GM19238 (cell line): ENCODE results near the gene SORCS2.

ENCODE experiments used
- DNase-seq: peaks from one replicate; pipeline ENCODE4 v3.0.0; 2011; ENCODE audit warnings: low spot score; ENCODE audit not compliant: insufficient read length

The SORCS2 gene

DNA sequence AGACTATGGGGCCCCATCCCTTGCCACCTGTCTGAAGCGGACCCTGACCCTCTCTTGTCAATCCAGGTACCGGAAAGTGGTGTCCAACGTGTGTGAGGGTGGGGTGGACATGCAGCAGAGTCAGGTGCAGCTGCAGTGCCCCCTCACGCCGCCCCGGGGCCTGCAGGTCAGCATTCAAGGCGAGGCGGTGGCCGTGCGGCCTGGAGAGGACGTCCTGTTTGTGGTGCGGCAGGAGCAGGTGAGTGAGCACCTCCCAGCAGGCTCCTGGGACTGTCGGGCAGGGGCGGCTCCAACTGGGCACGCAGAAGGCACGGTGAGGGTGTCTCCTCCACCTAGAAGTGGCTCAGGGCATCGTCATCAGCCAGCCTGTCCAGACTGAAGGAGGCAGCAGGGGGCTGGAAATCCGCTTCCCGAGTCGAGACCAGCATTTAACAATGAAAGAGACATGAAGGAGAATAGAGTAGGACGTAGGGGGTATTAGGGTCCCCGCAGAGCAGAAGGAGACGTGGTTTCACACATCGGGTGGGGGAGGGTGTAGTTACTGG is 525.7 kb downstream of the SORCS2 start:
- DNase-seq = no peak

DNA sequence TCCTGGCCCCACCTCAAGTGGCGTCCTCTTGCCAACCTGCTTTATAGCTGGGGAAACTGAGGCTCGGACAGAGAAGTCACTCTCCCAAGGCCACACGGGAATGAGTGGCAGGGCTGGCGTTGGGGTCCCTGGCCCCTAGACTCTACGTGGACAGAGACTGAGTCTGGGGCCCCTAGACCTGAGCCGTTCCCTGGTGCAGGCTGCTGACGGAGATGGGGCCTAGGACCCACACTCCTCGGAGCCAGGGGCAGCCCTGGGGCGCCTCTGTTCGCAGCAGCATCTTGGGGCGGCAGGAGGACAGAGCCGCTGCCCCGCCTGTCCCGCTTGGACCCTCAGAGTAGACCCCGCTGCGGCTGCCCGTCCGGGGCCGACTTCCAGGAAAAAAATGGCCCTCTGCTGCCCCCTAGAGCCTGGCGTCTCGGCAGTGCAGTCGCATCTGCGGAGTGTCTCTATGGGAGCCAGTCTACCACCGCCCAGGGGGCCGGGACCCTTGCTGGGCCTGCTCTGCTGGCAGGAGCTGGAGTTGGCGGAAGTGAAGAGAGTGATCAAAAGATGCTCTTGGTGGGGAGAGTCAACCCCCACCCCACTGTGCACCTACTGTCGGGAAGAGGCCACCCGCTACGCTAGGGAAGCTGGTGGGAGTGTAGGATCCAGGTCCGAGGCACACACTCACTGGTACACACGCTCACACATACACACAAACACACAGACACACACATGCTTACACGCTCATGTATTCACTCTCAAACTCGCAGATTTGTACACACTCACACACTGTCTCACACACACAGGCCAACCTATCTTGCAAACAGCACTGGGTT is 527.2 kb downstream of the SORCS2 start:
- peak; percentile 75 for DNase-seq

DNA sequence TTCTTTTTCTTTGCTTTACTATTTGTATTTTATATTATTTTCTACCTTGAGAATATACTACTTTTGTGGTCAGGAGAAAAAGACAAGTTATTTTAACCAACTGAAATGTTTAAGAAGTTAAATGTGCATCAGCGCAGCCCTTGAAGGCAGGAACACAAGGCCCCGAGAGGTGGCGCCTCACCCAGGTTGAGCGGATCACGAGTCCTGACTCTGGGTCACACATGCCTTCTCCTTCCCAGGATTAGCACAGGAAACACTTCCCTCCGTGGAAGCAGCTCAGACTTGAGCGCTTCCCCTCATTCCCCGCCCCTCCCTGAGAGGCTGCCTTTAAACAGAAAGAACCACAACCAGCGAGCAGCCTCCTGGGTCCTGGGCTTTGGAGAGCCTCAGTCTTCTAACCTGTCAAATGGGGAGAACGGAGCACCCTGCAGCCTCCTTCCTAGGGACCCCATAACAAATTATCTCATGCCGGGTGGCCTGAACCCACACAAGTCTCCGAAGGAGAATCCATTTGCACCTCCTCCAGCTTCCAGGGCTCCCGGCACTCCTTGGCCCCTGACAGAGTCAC is 529.7 kb downstream of the SORCS2 start:
- DNase-seq = no peak

DNA sequence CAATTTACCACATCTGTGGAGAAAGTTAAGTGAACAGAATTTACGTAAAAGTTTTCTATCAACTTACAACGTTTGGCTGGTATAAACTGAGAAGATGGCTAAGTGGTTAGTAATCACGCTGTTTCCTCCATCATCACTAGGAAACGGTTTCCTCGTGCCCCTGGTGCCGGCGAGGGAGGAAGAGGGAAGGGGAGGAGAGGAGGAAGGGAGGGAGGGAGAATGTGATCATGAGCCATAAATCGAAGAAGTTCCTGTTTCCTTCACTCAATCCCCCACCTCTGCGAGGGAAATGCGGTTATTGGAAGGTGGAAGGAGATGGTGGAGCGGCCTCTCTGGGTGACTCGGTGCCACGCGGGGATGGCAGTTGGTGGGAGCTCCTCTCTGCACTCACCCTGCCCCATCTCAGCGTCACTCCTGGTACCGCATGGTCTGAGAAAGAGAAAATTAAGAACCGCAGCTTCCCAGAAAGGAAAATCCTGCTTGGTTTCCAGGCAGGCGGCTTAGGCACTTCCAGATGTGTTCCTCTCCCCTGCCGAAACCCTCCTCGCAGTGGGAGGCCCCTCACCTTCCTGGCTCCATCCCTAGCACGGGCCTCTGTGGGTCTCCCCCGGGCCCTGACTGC is 530.5 kb downstream of the SORCS2 start:
- no peak for DNase-seq

DNA sequence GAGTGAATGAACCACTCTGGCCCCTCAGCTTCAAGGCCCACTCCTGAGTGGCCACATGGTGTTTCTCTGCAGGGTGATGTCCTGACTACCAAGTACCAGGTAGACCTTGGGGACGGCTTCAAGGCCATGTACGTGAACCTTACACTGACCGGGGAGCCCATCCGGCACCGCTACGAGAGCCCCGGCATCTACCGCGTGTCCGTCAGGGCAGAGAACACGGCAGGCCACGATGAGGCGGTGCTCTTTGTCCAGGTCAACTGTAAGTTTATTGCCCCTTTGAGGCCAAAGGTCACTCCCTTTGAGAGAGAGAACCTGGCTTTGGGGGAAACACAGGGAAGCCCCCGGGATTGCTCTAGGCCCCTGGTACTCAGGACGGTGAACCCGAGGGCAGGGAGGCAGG is 531.3 kb downstream of the SORCS2 start:
- no peak for DNase-seq

DNA sequence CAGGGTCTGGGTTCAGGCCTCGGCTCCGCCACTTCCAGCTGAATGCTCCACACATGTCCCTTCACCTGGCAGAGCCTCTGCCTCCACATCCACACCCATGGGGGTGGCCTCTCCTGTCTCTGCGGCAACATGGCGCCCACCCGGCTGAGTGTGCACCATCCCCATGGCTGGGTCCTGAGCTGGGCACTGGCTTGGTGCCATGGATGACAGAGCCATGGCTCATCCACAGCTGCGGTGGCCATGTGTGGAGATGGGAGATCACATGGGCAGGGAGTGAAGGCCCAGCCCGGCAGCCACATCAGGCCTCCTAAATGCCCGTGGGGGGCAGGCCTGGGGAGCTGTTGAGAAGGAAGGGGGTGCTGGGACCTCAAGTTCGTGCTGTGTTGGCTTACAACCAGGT is 533.6 kb downstream of the SORCS2 start:
- DNase-seq = no peak

DNA sequence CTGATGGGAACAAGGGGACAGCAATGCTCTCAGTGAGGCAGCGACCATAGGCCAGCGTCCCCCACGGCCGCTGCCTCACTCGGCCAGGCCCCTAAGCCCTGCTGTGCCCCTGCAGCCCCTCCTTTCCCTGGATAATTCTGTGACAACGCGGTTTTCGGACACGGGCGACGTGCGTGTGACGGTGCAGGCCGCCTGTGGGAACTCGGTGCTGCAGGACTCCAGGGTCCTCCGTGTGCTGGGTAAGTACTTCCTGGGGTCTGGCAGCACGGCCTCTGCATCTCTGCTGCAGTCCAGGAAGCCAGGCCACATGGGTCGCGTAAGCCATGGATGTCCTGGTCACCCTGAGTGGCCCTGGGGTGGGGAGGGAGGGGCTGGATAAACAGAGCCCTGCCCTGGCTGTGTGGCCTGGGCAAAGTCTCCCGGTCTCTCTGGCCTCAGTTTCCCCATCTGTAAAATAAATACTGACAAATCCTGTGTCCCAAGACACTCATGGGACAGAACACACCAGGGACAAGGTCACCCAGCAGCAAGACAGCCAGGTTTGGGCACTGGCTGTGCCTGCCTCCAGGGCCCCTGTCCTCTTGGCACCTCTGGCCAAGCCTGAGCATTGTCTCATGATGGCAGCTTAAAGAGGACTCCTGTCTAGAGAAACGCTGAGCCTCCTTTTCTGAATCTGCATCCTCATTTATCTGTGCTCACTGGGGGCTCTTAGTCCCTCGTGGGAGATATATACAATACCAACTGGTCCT is 534.5 kb downstream of the SORCS2 start:
- no peak for DNase-seq

DNA sequence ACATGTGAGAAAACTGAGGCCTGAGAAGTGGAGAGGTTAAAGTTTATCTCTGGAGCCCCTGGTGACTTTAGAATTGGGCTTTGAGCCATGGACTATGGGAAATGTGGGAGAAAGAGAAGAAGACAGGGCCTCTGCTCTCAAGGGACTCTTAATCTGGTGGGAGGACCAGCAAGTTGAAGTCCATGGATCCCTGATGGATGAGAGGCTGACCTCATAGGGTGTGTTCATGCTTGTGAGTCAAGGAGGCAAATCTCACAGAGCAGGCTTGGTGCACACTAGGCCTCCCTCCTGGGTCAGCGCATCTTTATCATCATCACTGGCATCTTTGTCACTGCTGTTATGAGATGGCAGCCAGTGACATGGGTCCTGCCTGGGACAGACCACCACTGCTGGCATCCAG is 535.4 kb downstream of the SORCS2 start:
- no peak for DNase-seq

DNA sequence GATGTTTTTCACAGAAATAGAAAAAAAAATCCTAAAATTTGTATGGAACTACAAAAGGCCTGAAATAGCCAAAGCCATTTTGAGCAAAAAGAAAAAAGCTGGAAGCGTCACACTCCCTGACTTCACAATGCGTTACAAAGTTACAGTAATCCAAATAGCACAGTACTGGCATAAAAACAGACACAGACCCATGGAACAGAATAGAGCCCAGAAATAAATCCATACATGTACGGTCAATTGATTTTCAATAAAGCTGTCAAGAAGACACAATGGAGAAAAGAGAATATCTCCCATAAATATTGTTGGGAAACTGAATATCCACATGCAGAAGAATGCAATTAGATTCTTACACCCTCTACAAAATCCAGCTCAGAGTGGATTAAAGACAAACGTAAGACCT is 539.1 kb downstream of the SORCS2 start:
- DNase-seq = no peak

DNA sequence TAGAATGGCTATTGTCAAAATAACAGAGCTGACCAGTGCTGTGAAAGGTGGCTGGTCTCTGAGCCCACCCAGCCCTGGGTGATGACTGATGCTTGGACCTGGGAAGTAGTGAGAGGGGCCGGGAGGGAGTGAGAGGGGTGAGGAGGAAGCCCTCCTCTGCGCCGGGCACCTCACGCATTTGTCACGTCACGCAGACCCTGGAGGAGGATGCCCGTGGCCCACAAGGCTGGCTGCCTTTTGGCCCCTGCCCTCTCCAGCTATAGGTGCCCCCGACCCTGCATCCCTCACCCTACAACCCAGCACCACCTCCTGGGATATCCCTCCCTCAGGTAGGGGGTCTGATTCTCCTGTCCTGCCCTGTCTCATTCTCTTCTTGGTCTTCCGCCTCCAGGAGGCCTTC is 539.9 kb downstream of the SORCS2 start:
- DNase-seq = no peak

DNA sequence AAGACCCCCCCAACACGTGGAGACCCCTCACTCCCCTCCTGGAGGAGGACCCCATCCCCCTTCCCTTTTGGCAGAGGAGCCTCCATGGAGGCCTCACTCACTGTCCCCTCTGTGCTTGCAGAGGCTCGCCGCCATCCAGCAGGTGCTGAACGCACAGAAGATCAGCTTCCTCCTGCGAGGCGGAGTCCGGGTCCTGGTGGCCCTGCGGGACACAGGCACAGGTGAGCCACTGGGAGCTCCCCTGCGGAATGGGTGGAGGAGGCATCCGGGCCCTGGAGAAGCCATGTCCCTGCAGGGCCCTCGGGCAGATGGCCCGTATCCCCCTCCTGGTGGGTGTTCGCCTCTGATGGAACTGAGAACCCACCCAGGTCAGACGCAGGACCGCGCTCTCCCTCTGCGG is 540.9 kb downstream of the SORCS2 start:
- no peak for DNase-seq

DNA sequence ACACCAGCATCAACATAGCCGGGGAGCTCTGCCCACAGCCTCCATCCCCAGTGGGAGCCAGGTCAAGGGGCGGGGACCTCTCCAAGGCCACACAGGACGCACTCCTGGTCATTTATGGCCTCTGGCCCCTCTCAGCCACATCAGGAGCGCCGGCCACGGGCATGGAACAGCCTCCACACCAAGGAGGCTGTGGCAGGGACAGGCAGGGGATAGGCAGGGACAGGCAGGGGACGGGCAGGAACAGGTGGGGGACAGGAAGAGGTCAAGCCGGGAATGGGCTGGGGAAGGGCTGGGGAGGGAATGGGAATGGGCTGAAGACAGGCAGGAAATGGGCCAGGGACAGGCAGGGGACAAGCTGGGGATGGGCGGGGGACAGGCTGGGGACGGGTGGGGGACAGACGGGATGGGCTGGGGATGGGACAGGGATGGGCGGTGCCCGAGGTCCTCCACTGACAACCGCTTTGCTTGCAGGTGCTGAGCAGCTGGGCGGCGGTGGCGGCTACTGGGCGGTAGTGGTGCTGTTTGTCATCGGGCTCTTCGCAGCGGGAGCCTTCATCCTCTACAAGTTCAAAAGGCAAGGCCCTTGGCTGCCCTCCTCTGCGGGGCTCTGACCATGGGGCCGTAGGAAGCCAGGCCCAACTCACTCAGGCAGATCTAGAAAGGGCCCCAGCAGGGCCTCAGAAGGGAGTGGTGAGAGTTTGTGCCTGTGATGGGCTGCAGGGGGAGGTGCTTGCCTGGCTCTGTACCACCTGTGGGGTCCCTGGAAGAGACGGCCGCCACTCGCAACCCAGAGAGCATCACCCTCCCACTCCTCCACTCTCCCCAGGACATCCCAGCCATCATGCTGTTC is 541.7 kb downstream of the SORCS2 start:
- DNase-seq = no peak

DNA sequence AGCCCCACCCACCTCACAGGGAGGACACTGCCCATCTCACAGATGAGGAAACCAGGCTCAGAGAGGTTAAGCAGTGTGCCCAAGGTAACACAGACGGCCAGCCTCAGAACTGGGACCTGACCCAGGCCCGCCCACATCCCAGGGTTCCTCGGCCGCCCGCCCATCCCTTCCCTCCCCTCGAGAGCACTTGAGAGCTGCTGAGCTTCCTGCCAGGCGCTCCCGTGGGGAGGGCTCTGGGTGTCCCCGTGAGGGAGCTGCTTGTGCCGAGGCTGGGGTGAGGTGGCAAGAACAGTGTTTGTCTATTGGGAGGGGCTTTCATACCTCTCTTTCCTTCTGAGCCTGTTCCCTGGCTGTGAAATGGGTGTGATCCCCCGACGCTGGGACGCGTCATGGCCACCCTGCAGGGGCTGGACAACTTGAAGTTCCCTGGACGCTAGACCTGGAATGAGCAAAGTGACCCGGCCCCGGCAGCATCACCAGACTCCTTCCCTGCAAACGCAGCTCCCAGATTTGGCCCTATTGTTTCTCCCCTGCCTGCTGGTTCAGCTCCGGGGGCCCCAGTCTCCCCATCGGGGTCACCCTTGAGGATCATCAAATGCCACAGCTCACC is 542.4 kb downstream of the SORCS2 start:
- DNase-seq = no peak

DNA sequence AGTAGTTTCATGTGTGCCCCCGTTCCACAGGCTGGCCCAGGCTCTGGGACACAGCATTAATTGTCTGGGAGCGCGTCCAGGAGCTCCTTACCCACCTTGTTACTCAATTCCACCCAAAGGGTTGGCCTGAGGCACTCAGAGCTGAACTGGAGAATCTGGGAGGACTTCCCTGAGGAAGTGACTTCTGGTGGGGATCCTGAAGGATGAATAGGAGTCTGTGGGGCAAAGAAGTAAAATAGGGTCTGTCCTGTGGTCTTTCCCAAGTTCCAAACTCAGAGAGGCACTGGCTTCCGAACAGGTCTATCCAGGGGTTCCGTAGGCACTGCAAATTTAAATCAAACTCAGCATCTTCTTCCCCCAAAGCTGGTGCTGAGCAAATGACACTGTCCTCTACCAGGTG is 543.1 kb downstream of the SORCS2 start:
- DNase-seq = no peak

DNA sequence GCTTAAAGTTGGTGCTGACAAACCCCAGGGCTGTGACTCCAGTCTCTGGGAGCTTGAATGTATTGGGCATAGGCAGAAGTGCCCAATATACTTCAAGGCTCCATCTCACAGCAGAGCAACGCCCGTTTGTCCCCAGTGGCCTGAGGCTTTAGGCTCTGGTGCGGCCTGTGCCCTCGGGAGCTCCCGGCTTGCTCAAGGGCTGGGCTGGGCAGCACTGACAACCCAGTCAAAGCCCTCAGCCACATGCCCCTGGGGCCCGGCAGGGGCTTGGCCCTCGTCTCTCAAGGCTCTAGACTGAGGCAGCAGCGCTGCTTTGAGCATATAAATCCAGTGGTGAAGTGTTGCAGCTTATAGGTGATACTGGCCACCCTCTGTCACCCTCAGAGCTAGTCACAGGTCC is 543.6 kb downstream of the SORCS2 start:
- DNase-seq = no peak

DNA sequence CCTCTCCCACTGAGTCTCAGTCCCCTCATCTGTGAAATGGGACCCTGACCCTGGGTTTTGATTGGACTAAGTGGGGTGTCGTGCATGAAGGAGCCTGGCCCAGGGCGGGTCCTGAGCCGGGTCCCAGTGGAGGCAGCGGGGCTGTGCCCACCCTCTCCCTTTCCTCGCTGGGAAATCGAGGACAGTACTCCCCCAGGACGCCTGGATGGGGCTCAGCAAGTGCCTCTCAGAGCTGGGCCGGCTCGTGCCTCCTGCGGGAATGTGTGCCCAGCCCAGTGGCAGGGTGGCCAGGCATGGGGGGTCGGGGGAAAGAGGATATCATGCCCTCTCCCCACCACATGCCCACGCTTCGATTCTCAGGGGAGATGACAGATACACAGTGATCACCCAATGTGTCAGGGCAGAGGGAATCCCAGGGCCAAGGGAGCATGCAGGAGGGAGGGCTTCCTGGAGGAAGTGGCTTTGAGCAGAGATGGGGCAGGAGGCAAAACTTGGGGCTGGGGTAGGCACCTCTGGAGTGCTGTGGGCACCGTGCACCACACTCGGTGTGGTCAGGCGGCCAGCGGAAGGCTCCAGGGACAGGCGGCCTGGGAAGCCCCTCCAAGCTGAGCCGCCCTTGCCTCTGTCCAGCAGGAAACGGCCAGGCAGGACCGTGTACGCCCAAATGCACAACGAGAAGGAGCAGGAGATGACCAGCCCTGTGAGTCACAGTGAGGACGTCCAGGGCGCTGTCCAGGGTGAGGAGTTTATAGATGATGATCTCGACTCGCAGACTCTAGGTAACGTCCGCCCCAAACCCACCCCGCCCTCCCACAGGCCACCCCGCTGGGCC is 544.3 kb downstream of the SORCS2 start:
- DNase-seq = no peak

DNA sequence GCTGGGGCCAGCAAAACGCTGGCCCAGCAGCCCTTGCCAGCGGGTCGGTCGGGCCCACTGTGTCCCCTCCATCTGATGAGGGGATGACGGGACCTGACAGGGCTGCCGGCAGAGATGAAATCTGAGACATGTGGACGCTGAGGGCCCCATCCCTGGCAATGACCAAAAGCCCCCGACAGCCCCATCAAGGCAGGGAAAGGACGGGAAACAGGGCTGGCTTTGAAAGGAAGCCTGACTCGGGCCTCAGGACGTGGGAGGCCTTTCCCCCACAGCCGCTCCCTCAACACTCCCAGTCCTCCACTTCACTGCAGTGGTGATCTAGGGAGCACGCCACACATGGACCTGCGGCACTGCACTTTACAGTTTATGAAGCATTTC is 544.9 kb downstream of the SORCS2 start:
- DNase-seq = no peak

DNA sequence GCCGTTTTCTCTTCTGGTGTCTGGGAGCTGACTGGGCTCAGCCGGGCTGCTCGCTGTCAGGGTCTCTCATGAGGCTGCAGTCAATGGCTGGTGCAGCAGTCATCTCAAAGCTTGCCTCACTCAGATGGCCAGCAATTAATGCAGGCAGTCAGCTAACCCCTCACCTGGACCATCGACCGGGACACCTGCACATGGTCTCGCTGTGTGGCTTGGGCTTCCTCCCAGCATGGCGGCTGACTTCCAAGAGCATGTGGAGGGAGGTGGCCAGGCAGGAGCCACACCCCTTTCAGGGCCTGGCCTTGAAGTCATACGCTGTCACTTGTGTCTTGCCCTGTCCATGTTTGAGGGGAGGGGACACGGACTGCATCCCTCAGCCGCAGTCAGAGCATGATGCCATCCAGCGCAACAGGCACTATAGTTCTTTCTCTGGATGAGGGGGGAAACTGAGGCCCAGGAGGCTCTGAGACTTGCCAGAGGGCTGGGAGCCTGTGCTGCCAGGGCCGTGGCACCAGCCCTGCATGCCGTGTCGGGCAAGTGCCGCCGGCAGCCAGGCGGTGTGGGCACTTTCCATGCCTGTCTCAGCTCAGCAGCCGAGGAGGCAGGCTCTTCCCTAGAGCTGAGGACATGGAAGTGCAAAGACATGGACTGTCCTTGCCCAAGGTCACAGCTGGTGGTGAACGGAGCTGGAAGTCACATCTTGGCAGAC is 545.6 kb downstream of the SORCS2 start:
- no peak for DNase-seq

DNA sequence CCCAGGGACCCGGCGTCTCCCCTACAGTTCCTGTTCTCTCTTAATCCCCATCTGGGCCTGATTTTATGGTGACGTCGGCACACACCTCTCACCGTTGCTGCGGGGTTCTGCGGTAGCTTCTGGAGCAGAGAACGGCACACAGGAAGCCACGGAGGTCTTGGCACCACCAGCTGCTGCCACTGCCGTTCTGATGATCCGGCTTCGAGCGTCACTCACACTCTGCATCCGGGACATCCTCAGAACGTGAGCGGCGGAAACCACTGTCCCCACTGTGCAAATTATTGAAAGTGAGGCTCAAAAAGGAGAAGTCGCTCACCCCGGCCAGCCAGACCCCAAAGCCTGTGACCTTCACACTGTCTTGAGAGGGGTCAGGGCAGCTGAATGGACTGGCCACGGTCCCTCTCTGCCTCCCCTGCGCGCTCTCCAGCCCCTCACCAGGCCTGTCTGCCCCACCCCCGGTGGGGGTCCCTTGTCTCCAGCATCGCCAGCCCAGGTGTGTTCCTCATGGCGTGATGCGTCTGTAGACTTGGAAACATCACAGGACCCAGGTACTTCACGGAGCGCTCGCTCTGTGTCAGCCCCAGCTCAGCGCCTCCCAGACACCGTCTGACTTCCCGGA is 546.2 kb downstream of the SORCS2 start:
- no peak for DNase-seq
